Measurements from ENCODE around the gene YTHDF1. TPM values are rescaled to one million over a fixed set of nuclear protein-coding genes. Genes with fewer than 3 reads are reported as not detected.

YTHDF1 gene
- total RNA-seq, 4 donors from 2014 or later = 19.9 to 29.2 (median 22.9) TPM

DNA sequence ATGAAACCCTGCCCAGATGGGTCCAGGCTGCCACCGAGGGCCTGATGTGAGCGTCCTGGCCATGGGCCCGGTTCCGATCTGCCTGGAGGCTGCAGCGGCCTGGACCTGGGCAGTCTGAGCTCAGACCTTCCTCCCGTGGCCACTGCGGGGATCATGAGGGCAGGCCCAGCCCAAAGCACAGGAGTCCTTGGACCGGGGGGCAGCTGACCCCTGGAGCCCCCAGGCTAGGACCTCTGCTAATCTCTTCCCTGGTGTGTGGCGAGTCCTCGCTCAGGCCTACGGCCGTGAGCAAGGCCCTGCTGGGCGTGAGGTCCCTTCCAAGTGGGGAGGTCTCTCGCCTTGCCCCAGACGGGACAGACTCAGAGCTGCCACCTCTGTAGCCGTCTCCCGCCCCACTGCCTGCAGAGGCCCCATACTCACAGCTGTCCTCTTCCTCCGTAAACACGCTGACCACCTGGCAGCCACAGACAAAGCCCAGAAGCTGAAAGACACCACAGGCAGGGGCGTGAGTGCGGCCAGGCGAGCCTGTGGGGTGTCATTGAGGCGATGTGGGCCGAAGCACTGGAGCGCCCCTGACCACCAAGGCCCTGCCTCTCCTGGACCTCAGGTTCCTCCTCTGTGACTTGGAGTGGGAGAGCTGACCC, 27.8 kb upstream of the YTHDF1 start:
- Histone ChIP-seq H3K36me3 (no peaks in the 10 kb centered on the region), H3K4me1 (peaks cover 0 to 6% (median 0%) of the 10 kb centered on the region in 3 donors), H3K27me3 (peaks cover 0 to 63% (median 0%) of the 10 kb centered on the region in 4 donors), H3K9me3 (no peaks in the 10 kb centered on the region), H3K27ac (no peak overlapping the region), H3K4me3 (no peak overlapping the region)
- DNase-seq = no peak
- TF ChIP-seq POLR2A (IDR thresholded peaks at IDR 0.05) = no peak
- TF ChIP-seq, protein P1, sequence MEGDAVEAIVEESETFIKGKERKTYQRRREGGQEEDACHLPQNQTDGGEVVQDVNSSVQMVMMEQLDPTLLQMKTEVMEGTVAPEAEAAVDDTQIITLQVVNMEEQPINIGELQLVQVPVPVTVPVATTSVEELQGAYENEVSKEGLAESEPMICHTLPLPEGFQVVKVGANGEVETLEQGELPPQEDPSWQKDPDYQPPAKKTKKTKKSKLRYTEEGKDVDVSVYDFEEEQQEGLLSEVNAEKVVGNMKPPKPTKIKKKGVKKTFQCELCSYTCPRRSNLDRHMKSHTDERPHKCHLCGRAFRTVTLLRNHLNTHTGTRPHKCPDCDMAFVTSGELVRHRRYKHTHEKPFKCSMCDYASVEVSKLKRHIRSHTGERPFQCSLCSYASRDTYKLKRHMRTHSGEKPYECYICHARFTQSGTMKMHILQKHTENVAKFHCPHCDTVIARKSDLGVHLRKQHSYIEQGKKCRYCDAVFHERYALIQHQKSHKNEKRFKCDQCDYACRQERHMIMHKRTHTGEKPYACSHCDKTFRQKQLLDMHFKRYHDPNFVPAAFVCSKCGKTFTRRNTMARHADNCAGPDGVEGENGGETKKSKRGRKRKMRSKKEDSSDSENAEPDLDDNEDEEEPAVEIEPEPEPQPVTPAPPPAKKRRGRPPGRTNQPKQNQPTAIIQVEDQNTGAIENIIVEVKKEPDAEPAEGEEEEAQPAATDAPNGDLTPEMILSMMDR (IDR thresholded peaks at IDR 0.05) = no peak
- intact Hi-C loops (cut with DNase I) = no loop called here
- 80% methylated on average over 1 of the region's 25 CpGs; no CpG with 5 or more reads in 1 of the 2 donors for WGBS, 2 donors

GRCh38 chr20:63242736-63243135, 26.8 kb upstream of the YTHDF1 start:
- WGBS, 2 donors = 83 to 86% methylated on average over 9 to 17 of the region's 21 CpGs
- TF ChIP-seq POLR2A (IDR thresholded peaks at IDR 0.05) = no peak
- TF ChIP-seq, protein P1 (IDR thresholded peaks at IDR 0.05) = no peak
- no peak overlapping the region for H3K4me3 ChIP-seq
- intact Hi-C loops (cut with DNase I) = no loop called here
- no peak for DNase-seq
- H3K27ac ChIP-seq = no peak overlapping the region
- peaks cover 0 to 63% (median 0%) of the 10 kb centered on the region in 4 donors for H3K27me3 ChIP-seq
- no peaks in the 10 kb centered on the region for H3K36me3 ChIP-seq
- H3K9me3 ChIP-seq = no peaks in the 10 kb centered on the region
- peaks cover 0 to 6% (median 0%) of the 10 kb centered on the region in 3 donors for H3K4me1 ChIP-seq

GRCh38 chr20:63241272-63241671, 25.3 kb upstream of the YTHDF1 start:
- 13% methylated on average over 9 of the region's 11 CpGs; no CpG with 5 or more reads in 1 of the 2 donors for WGBS, 2 donors
- TF ChIP-seq POLR2A (IDR thresholded peaks at IDR 0.05) = no peak
- TF ChIP-seq, protein P1 (IDR thresholded peaks at IDR 0.05) = no peak
- no peaks in the 10 kb centered on the region for H3K36me3 ChIP-seq
- intact Hi-C loops (cut with DNase I) = no loop called here
- peaks cover 0 to 63% (median 0%) of the 10 kb centered on the region in 4 donors for H3K27me3 ChIP-seq
- no peak for DNase-seq
- no peaks in the 10 kb centered on the region for H3K9me3 ChIP-seq
- no peak overlapping the region for H3K27ac ChIP-seq
- H3K4me3 ChIP-seq = no peak overlapping the region
- H3K4me1 ChIP-seq = no peaks in the 10 kb centered on the region

GRCh38 chr20:63240004-63240403, 24.1 kb upstream of the YTHDF1 start:
- Histone ChIP-seq H3K27ac (no peak overlapping the region), H3K9me3 (no peaks in the 10 kb centered on the region), H3K27me3 (peaks cover 0 to 63% (median 0%) of the 10 kb centered on the region in 4 donors), H3K4me3 (no peak overlapping the region), H3K4me1 (no peaks in the 10 kb centered on the region), H3K36me3 (no peaks in the 10 kb centered on the region)
- DNase-seq = no peak
- 73 to 100% methylated on average over 1 to 4 of the region's 11 CpGs for WGBS, 2 donors
- intact Hi-C loops (cut with DNase I) = no loop called here
- TF ChIP-seq, protein P1 (IDR thresholded peaks at IDR 0.05) = no peak
- no peak for TF ChIP-seq POLR2A (IDR thresholded peaks at IDR 0.05)

- intact Hi-C loops (cut with DNase I) = no loop called here
These were observed 23.5 kb upstream of the YTHDF1 start for GRCh38 chr20:63239431-63239830.

More at GRCh38 chr20:63239431-63239830, 23.5 kb upstream of the YTHDF1 start:
- Histone ChIP-seq H3K27ac (no peak overlapping the region), H3K4me1 (no peaks in the 10 kb centered on the region), H3K9me3 (no peaks in the 10 kb centered on the region), H3K4me3 (no peak overlapping the region), H3K27me3 (peaks cover 0 to 64% (median 0%) of the 10 kb centered on the region in 4 donors), H3K36me3 (no peaks in the 10 kb centered on the region)
- no peak for DNase-seq
- 80 to 92% methylated on average over 1 to 9 of the region's 30 CpGs for WGBS, 2 donors
- TF ChIP-seq POLR2A (IDR thresholded peaks at IDR 0.05) = no peak
- TF ChIP-seq, protein P1 (IDR thresholded peaks at IDR 0.05) = no peak

All from esophagus squamous epithelium (tissue), 5 donors.